ENCODE measurements around the gene JARID2. TPM values are rescaled to one million over a fixed set of nuclear protein-coding genes. Genes with fewer than 3 reads are reported as not detected.
A peak's percentile ranks its signal among the peaks of the same experiment; 100 is the strongest.

The JARID2 gene
- total and polyA plus RNA-seq, 9 of the 15 experiments (the other 6 are each of a cell fraction or from before 2014, with no cell fraction given): 5.0 to 29.0 (median 15.6) TPM

- TF ChIP-seq RERE (CRISPR knock-in tag; IDR thresholded peaks at IDR 0.05; ENCODE audit: borderline replicate concordance) (no peak), PHF8 (IDR thresholded peaks at IDR 0.05; ENCODE audit: borderline replicate concordance, low read length) (peak; percentile 24; the same call in 1 of the 2 replicates), SFPQ (IDR thresholded peaks at IDR 0.05; ENCODE audit: low read depth, low read length) (no peak), ATF1 (CRISPR knock-in tag; IDR thresholded peaks at IDR 0.05) (no peak), ATF1 (tag; IDR thresholded peaks at IDR 0.05) (peak; percentile 27; the same call in 1 of the 2 replicates), LCOR (CRISPR knock-in tag; IDR thresholded peaks at IDR 0.05) (peak; percentile 83; the same call in 1 of the 2 replicates), TARDBP (IDR thresholded peaks at IDR 0.05) (0 out of 2 replicates have a peak, but pooled peaks have one; percentile 44), TBL1XR1 (IDR thresholded peaks at IDR 0.05; ENCODE audit: low read length in 2 of 2) (peak in 1 of 2 experiments; percentile 69; a peak in 2 of 4 replicates), MAX (CRISPR knock-in tag; IDR thresholded peaks at IDR 0.05) (no peak), ZC3H8 (IDR thresholded peaks at IDR 0.05) (no peak), GATAD2A (IDR thresholded peaks at IDR 0.05) (peak; percentile 43; the same call in 1 of the 2 replicates), ZNF57 (CRISPR knock-in tag; IDR thresholded peaks at IDR 0.05) (no peak), STAT5A (IDR thresholded peaks at IDR 0.05; ENCODE audit: borderline replicate concordance, low read length) (0 out of 2 replicates have a peak, but pooled peaks have one; percentile 6), ZKSCAN8 (CRISPR knock-in tag; IDR thresholded peaks at IDR 0.05) (no peak; the same call in 1 of the 2 replicates), DPF2 (IDR thresholded peaks at IDR 0.05) (peak; percentile 72), EP300 (IDR thresholded peaks at IDR 0.05; ENCODE audit: low read length) (peak; percentile 58), NR3C1 (CRISPR knock-in tag; IDR thresholded peaks at IDR 0.05) (no peak), PTTG1 (tag; IDR thresholded peaks at IDR 0.05; ENCODE audit: low read depth) (peak; percentile 39; the same call in 1 of the 2 replicates), HNRNPLL (IDR thresholded peaks at IDR 0.05; ENCODE audit: low read depth, low read length, poor library complexity, severe bottlenecking) (peak; percentile 36)
Observed at GRCh38 chr6:15569035-15569995, 323.4 kb downstream of the JARID2 start (continued).

Measured in K562 (cell line).